Activated naive CD8-positive, alpha-beta T cell treated with anti-CD3 and anti-CD28 coated beads, Interleukin-2, amount 50 U/mL, for 24 hours (primary cell): Measurements from ENCODE around the gene LYPD1.
"Not testable (repeated sequence)": the region's sequence is repeated elsewhere in the genome, so short reads cannot be mapped to it uniquely, and the experiment has no call there.

ENCODE experiments used
- ATAC-seq: fragments of 150-1000 bp; cut with Tn5 transposase; one replicate; pipeline ENCODE4 v1.10.0; 2021
- DNase-seq: peaks from one replicate; pipeline ENCODE4 v3.0.0; 2021
- H3K27ac Mint-ChIP-seq: one replicate; pipeline ENCODE4 v1.8.0; 2021; ENCODE audit warnings: mild to moderate bottlenecking, mixed read lengths
- H3K27me3 Mint-ChIP-seq: one replicate; pipeline ENCODE4 v1.8.0; 2021; ENCODE audit warnings: mixed read lengths
- H3K36me3 Mint-ChIP-seq: one replicate; pipeline ENCODE4 v1.8.0; 2021; ENCODE audit warnings: low read depth, mixed read lengths
- H3K4me1 Mint-ChIP-seq: one replicate; pipeline ENCODE4 v1.8.0; 2021; ENCODE audit warnings: mixed read lengths
- H3K4me3 Mint-ChIP-seq: one replicate; pipeline ENCODE4 v1.8.0; 2021; ENCODE audit warnings: mild to moderate bottlenecking, moderate library complexity, mixed read lengths
- H3K9me3 Mint-ChIP-seq: one replicate; pipeline ENCODE4 v1.8.0; 2021; ENCODE audit warnings: mixed read lengths

Gene LYPD1

GRCh38 chr2:132669908-132670495 is at the start of gene LYPD1:
Gene LYPD1, minus strand, starts transcription at chr2:132670205. Its CDS starts 273 bp downstream, at chr2:132669932.
- peaks cover 30% of the 10 kb centered on the region for H3K27me3 Mint-ChIP-seq
- DNase-seq (no peak), ATAC-seq (no peak)
- H3K27ac Mint-ChIP-seq, result no peak within 1 kb of the TSS
- no peaks in the 10 kb centered on the region for H3K9me3 Mint-ChIP-seq
- no peaks in the 10 kb centered on the region for H3K4me1 Mint-ChIP-seq
- no peaks in the 10 kb centered on the region for H3K36me3 Mint-ChIP-seq
- no peak within 1 kb of the TSS for H3K4me3 Mint-ChIP-seq

GRCh38 chr2:132719480-132719879 is 49.5 kb upstream of the LYPD1 start:
- Mint-ChIP-seq H3K4me1 (no peaks in the 10 kb centered on the region), H3K27me3 (no peaks in the 10 kb centered on the region)

GRCh38 chr2:132716954-132717353 is 46.9 kb upstream of the LYPD1 start:
- DNase-seq (no peak), ATAC-seq (no peak)
- Mint-ChIP-seq H3K27ac (no peak overlapping the region), H3K4me1 (no peaks in the 10 kb centered on the region), H3K9me3 (peaks cover 3% of the 10 kb centered on the region), H3K27me3 (no peaks in the 10 kb centered on the region), H3K4me3 (no peak overlapping the region), H3K36me3 (no peaks in the 10 kb centered on the region)

More at GRCh38 chr2:132719480-132719879, 49.5 kb upstream of the LYPD1 start:
- no peaks in the 10 kb centered on the region for H3K36me3 Mint-ChIP-seq
- no peak for ATAC-seq
- H3K4me3 Mint-ChIP-seq, result no peak overlapping the region
- DNase-seq, result no peak
- H3K27ac Mint-ChIP-seq, result no peak overlapping the region
- H3K9me3 Mint-ChIP-seq, result peaks cover 8% of the 10 kb centered on the region

GRCh38 chr2:132715386-132716351 is 45.7 kb upstream of the LYPD1 start:
- no peaks in the 10 kb centered on the region for H3K4me1 Mint-ChIP-seq
- DNase-seq (no peak), ATAC-seq (no peak)
- peaks cover 3% of the 10 kb centered on the region for H3K9me3 Mint-ChIP-seq
- no peaks in the 10 kb centered on the region for H3K27me3 Mint-ChIP-seq
- H3K27ac Mint-ChIP-seq, result no peak overlapping the region
- no peaks in the 10 kb centered on the region for H3K36me3 Mint-ChIP-seq
- no peak overlapping the region for H3K4me3 Mint-ChIP-seq

- DNase-seq (no peak), ATAC-seq (no peak)
- no peak overlapping the region for H3K4me3 Mint-ChIP-seq
- no peaks in the 10 kb centered on the region for H3K27me3 Mint-ChIP-seq
- no peaks in the 10 kb centered on the region for H3K9me3 Mint-ChIP-seq
- no peak overlapping the region for H3K27ac Mint-ChIP-seq
- no peaks in the 10 kb centered on the region for H3K4me1 Mint-ChIP-seq
- no peaks in the 10 kb centered on the region for H3K36me3 Mint-ChIP-seq
These were observed 33.4 kb upstream of the LYPD1 start for GRCh38 chr2:132703396-132703795.

GRCh38 chr2:132701810-132702209 is 31.8 kb upstream of the LYPD1 start:
- ATAC-seq (no peak), DNase-seq (no peak)
- Mint-ChIP-seq H3K9me3 (no peaks in the 10 kb centered on the region), H3K27ac (no peak overlapping the region), H3K4me1 (no peaks in the 10 kb centered on the region), H3K36me3 (no peaks in the 10 kb centered on the region), H3K4me3 (no peak overlapping the region), H3K27me3 (no peaks in the 10 kb centered on the region)

- DNase-seq, ATAC-seq, H3K27ac Mint-ChIP-seq, H3K4me1 Mint-ChIP-seq, H3K4me3 Mint-ChIP-seq, H3K36me3 Mint-ChIP-seq, H3K9me3 Mint-ChIP-seq, H3K27me3 Mint-ChIP-seq: not testable (repeated sequence)
These were observed 29.8 kb upstream of the LYPD1 start for GRCh38 chr2:132699802-132700201.

- H3K27me3 Mint-ChIP-seq, ATAC-seq, H3K36me3 Mint-ChIP-seq, H3K27ac Mint-ChIP-seq, H3K4me3 Mint-ChIP-seq, H3K9me3 Mint-ChIP-seq, H3K4me1 Mint-ChIP-seq, DNase-seq: not testable (repeated sequence)
These were observed 28.3 kb upstream of the LYPD1 start for GRCh38 chr2:132698347-132698746.

GRCh38 chr2:132697556-132698205 is 27.7 kb upstream of the LYPD1 start:
- H3K36me3 Mint-ChIP-seq, result no peaks in the 10 kb centered on the region
- peaks cover 4% of the 10 kb centered on the region for H3K9me3 Mint-ChIP-seq
- H3K4me3 Mint-ChIP-seq, result no peak overlapping the region

GRCh38 chr2:132692816-132693215 is 22.8 kb upstream of the LYPD1 start:
- ATAC-seq (no peak), DNase-seq (no peak)
- Mint-ChIP-seq H3K4me1 (no peaks in the 10 kb centered on the region), H3K9me3 (peaks cover 4% of the 10 kb centered on the region), H3K27me3 (no peaks in the 10 kb centered on the region), H3K4me3 (no peak overlapping the region), H3K36me3 (no peaks in the 10 kb centered on the region), H3K27ac (no peak overlapping the region)

More at GRCh38 chr2:132697556-132698205, 27.7 kb upstream of the LYPD1 start:
- no peaks in the 10 kb centered on the region for H3K4me1 Mint-ChIP-seq
- H3K27me3 Mint-ChIP-seq, result no peaks in the 10 kb centered on the region
- no peak overlapping the region for H3K27ac Mint-ChIP-seq
- DNase-seq (no peak), ATAC-seq (no peak)

GRCh38 chr2:132691556-132691955 is 21.6 kb upstream of the LYPD1 start:
- no peaks in the 10 kb centered on the region for H3K27me3 Mint-ChIP-seq
- no peaks in the 10 kb centered on the region for H3K36me3 Mint-ChIP-seq
- no peak overlapping the region for H3K4me3 Mint-ChIP-seq
- ATAC-seq (no peak), DNase-seq (no peak)
- no peaks in the 10 kb centered on the region for H3K4me1 Mint-ChIP-seq
- H3K9me3 Mint-ChIP-seq, result peaks cover 4% of the 10 kb centered on the region
- H3K27ac Mint-ChIP-seq, result no peak overlapping the region

- H3K4me3 Mint-ChIP-seq, result no peak overlapping the region
- no peak overlapping the region for H3K27ac Mint-ChIP-seq
- peaks cover 4% of the 10 kb centered on the region for H3K9me3 Mint-ChIP-seq
- H3K36me3 Mint-ChIP-seq, result no peaks in the 10 kb centered on the region
- DNase-seq (no peak), ATAC-seq (no peak)
- H3K27me3 Mint-ChIP-seq, result no peaks in the 10 kb centered on the region
- no peaks in the 10 kb centered on the region for H3K4me1 Mint-ChIP-seq
These were observed 20.8 kb upstream of the LYPD1 start for GRCh38 chr2:132690664-132691303.

- Mint-ChIP-seq H3K27me3 (no peaks in the 10 kb centered on the region), H3K9me3 (no peaks in the 10 kb centered on the region), H3K4me3 (no peak overlapping the region), H3K4me1 (no peaks in the 10 kb centered on the region), H3K27ac (no peak overlapping the region), H3K36me3 (no peaks in the 10 kb centered on the region)
- no peak for DNase-seq
- ATAC-seq, result no peak
These were observed 11.8 kb upstream of the LYPD1 start for GRCh38 chr2:132681766-132682165.

GRCh38 chr2:132680544-132680943 is 10.5 kb upstream of the LYPD1 start:
- Mint-ChIP-seq H3K27me3 (no peaks in the 10 kb centered on the region), H3K9me3 (no peaks in the 10 kb centered on the region), H3K36me3 (no peaks in the 10 kb centered on the region), H3K4me1 (no peaks in the 10 kb centered on the region), H3K4me3 (no peak overlapping the region), H3K27ac (no peak overlapping the region)
- no peak for DNase-seq
- no peak for ATAC-seq
